CD14-positive monocyte (primary cell): ENCODE results near the gene ZNF555. TPM values are rescaled to one million over a fixed set of nuclear protein-coding genes. Genes with fewer than 3 reads are reported as not detected.

ENCODE experiments used
- DNase-seq, 3 donors: peaks; one replicate each; pipeline ENCODE4 v3.0.0-alpha.2; 2011 to 2022
- H2AFZ ChIP-seq: 2 replicates; pipeline ENCODE4 v1.6.0; 2012; ENCODE audit warnings: mild to moderate bottlenecking, low read depth, low read length, inconsistent platforms; ENCODE audit not compliant: insufficient read depth, poor library complexity, severe bottlenecking
- H3K27ac ChIP-seq, 2 donors: 1 replicate in 1 of 2; 2 replicates in 1 of 2; pipeline ENCODE4 v1.5.1; 2012 to 2013; ENCODE audit warnings: low read length in 2 of 2, control low read depth in 1 of 2, inconsistent platforms in 1 of 2, low read depth in 1 of 2, mild to moderate bottlenecking in 1 of 2
- H3K27me3 ChIP-seq, 2 donors: one replicate each; pipeline versions ENCODE4 v1.6.0 to v1.6.1; 2011 to 2013; ENCODE audit warnings: low read length in 2 of 2; ENCODE audit not compliant: control insufficient read depth in 2 of 2, insufficient read depth in 2 of 2
- H3K36me3 ChIP-seq, 2 donors: replicated peaks in 1 of 2; 1 replicate in 1 of 2; 2 replicates in 1 of 2; pipeline versions ENCODE4 v1.5.1 to v1.6.1; 2012 to 2013; ENCODE audit warnings: low read length in 2 of 2, control low read depth in 1 of 2, inconsistent platforms in 1 of 2, mild to moderate bottlenecking in 1 of 2; ENCODE audit not compliant: insufficient read depth in 2 of 2, control insufficient read depth in 1 of 2
- H3K4me1 ChIP-seq, 2 donors: 1 replicate in 1 of 2; 2 replicates in 1 of 2; pipeline versions ENCODE4 v1.5.1 to v1.6.1; 2012 to 2013; ENCODE audit warnings: low read length in 2 of 2, control low read depth in 1 of 2, inconsistent platforms in 1 of 2, mild to moderate bottlenecking in 1 of 2, moderate library complexity in 1 of 2; ENCODE audit not compliant: insufficient read depth in 2 of 2, control insufficient read depth in 1 of 2
- H3K4me2 ChIP-seq: replicated peaks from 2 replicates; pipeline ENCODE3; 2012; ENCODE audit warnings: low read length, moderate library complexity, mild to moderate bottlenecking; ENCODE audit not compliant: poor library complexity, severe bottlenecking; ENCODE audit errors: extremely low read depth
- H3K4me3 ChIP-seq, 3 experiments: fragments of 200-600 bp in 1 of 3; sonication (generic) in 1 of 3; replicated peaks in 1 of 3; 1 replicate in 2 of 3; 2 replicates in 1 of 3; pipeline ENCODE4 v1.5.1; 2011 to 2013; ENCODE audit warnings: low read length in 3 of 3, mild to moderate bottlenecking in 3 of 3, control low read depth in 2 of 3, low read depth in 2 of 3, inconsistent platforms in 1 of 3, moderate library complexity in 1 of 3
- H3K79me2 ChIP-seq: 2 replicates; pipeline ENCODE4 v1.6.0; 2012; ENCODE audit warnings: mild to moderate bottlenecking, control low read depth, inconsistent platforms, low read length, moderate library complexity; ENCODE audit not compliant: insufficient read depth
- H3K9ac ChIP-seq: 2 replicates; pipeline ENCODE4 v1.6.0; 2017; ENCODE audit warnings: low read length, mild to moderate bottlenecking; ENCODE audit not compliant: insufficient read depth, poor library complexity, severe bottlenecking
- H3K9me3 ChIP-seq, 2 donors: replicated peaks in 1 of 2; 1 replicate in 1 of 2; 2 replicates in 1 of 2; pipeline versions ENCODE4 v1.5.1 to v1.6.1; 2012 to 2013; ENCODE audit warnings: low read length in 2 of 2, control low read depth in 1 of 2; ENCODE audit not compliant: control insufficient read depth in 1 of 2, insufficient read depth in 1 of 2
- H4K20me1 ChIP-seq: 2 replicates; pipeline ENCODE4 v1.6.0; 2012; ENCODE audit warnings: mild to moderate bottlenecking, low read length, control low read depth, moderate library complexity; ENCODE audit not compliant: insufficient read depth
- H3K27ac Mint-ChIP-seq, 7 donors: one replicate each; pipeline ENCODE4 v1.8.0; 2020; ENCODE audit warnings: mild to moderate bottlenecking in 7 of 7, mixed read lengths in 7 of 7, moderate library complexity in 6 of 7, inconsistent platforms in 2 of 7
- H3K27me3 Mint-ChIP-seq, 3 donors: one replicate each; pipeline ENCODE4 v1.8.0; 2021 to 2022; ENCODE audit warnings: low read depth in 3 of 3, mild to moderate bottlenecking in 3 of 3, mixed read lengths in 3 of 3, moderate library complexity in 3 of 3, inconsistent platforms in 1 of 3
- H3K36me3 Mint-ChIP-seq, 2 donors: one replicate each; pipeline ENCODE4 v1.8.0; 2020; ENCODE audit warnings: mixed read lengths in 2 of 2, inconsistent platforms in 1 of 2, mild to moderate bottlenecking in 1 of 2
- H3K4me1 Mint-ChIP-seq: one replicate; pipeline ENCODE4 v1.8.0; 2020; ENCODE audit warnings: mild to moderate bottlenecking, mixed read lengths
- H3K4me3 Mint-ChIP-seq, 2 donors: one replicate each; pipeline ENCODE4 v1.8.0; 2020; ENCODE audit warnings: mild to moderate bottlenecking in 2 of 2, mixed read lengths in 2 of 2, moderate library complexity in 1 of 2
- H3K9me3 Mint-ChIP-seq, 7 donors: one replicate each; pipeline ENCODE4 v1.8.0; 2020 to 2022; ENCODE audit warnings: mixed read lengths in 7 of 7, mild to moderate bottlenecking in 6 of 7, moderate library complexity in 6 of 7, inconsistent platforms in 2 of 7
- CTCF ChIP-seq: fragments of 200-600 bp; IDR thresholded peaks from one replicate; pipeline ENCODE4 v1.8.0; 2022; ENCODE audit warnings: antibody characterized with exemption, mild to moderate bottlenecking
- WGBS: methylation state at CpG from one replicate; pipeline ENCODE4 v1.1.5; 2013; ENCODE audit warnings: missing lambda C conversion rate; ENCODE audit not compliant: insufficient coverage; 5-methylcytosine and 5-hydroxymethylcytosine counted together
- intact Hi-C, 2 donors: fragments of 100-400 bp; cut with micrococcal nuclease; formaldehyde crosslinking; loops; one replicate each; pipeline versions ENCODE4 v1.15.0 to v1.15.1; 2023
- polyA plus RNA-seq, 3 donors: library from polyadenylated mRNA; depleted of rRNA in 1 of 3; unstranded in 2 of 3; stranded (reverse) in 1 of 3; fragments of 300-500 nt in 2 of 3; fragments of >200 nt in 1 of 3; fragmentation: Illumina TruSeq in 2 of 3; gene quantifications; 1 replicate in 2 of 3; 2 replicates in 1 of 3; pipeline ENCODE4 v1.2.3, GENCODE V29; 2012 to 2021

The ZNF555 gene
- polyA plus RNA-seq, 3 donors: 2.2 to 2.9 (median 2.6) TPM

DNA sequence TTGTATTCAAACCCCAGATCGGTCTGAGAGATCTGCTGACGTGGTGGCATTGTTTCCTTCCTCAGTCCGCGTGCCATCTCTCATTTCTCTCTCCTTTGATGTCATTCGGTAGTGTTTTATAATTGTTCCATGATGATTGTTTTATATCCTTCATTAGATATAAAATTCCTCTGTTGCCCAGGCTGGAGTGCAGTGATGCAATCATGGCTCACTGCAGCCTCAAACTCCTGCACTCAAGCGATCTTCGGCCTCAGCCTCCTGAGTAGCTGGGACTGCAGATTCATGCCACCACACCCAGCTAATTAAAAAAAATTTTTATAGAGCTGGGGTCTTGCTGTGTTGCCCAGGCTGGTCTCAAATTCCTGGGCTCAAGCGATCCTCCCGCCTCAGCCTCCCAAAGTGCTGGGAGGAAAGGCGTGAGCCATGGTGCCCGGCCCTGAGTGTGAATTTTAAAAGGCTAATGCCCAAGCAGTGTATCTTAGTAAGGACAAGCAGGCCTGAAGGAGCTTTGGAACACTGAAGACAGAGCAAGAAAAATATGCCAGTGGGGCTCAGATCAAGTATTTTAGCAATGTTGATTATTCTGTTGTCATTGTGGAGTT lies 64.7 kb downstream of the ZNF555 start:
- intact Hi-C loops: no loop called here
- Histone ChIP-seq H3K4me3 (no peak overlapping the region), H3K27ac (no peak overlapping the region), H3K36me3 (no peaks in the 10 kb centered on the region), H3K4me1 (peaks cover 8 to 9% of the 10 kb centered on the region in 2 donors), H3K79me2 (peaks cover 22% of the 10 kb centered on the region), H3K9me3 (peaks cover 0 to 7% of the 10 kb centered on the region in 2 donors), H4K20me1 (no peaks in the 10 kb centered on the region), H2AFZ (no peak overlapping the region), H3K27me3 (no peaks in the 10 kb centered on the region), H3K9ac (no peak overlapping the region), H3K4me2 (no peak overlapping the region)
- DNase-seq: no peak
- peaks cover 7 to 22% (median 10%) of the 10 kb centered on the region in 7 donors for H3K9me3 Mint-ChIP-seq
- peaks cover 6 to 13% of the 10 kb centered on the region in 2 donors for H3K36me3 Mint-ChIP-seq
- TF ChIP-seq CTCF: no peak
- no peak overlapping the region for H3K4me3 Mint-ChIP-seq
- 100% methylated on average over 4 of the region's 11 CpGs for whole genome bisulfite sequencing
- H3K27ac Mint-ChIP-seq: peak overlapping the region in 1 of 7 donors; percentile 10
- peaks cover 0 to 3% (median 0%) of the 10 kb centered on the region in 3 donors for H3K27me3 Mint-ChIP-seq
- peaks cover 14% of the 10 kb centered on the region for H3K4me1 Mint-ChIP-seq

DNA sequence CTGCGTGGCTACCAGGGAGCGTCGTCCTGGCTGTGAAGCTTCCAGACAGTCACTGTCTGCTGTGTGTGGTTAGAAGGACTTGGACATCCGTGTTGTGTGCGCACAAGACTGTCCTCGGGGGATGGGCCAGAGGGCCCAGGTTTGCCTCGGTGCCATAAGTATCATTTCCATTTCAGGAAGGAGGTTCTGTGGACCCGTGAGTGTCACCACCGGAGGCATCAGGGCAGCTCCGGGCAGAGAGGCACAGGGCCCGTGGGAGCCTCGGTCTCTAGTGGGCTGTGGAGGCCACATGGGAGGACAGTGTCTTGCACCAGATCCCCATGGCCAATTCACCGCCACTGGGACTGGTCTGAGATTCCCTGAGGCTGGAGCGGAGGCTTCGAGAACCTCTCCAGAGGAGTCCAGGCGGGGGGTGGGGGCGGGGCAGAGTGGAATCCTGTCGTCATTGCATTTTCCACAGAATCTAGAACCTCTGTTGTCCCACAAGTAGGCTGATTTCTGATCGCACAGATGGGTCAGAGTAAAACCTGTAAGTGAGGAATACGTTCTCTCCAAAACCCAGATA lies 65.4 kb downstream of the ZNF555 start:
- 96% methylated on average over 15 of the region's 20 CpGs for WGBS
- Mint-ChIP-seq H3K9me3 (peaks cover 10 to 29% (median 17%) of the 10 kb centered on the region in 7 donors), H3K36me3 (peaks cover 6 to 18% of the 10 kb centered on the region in 2 donors), H3K4me1 (peaks cover 7% of the 10 kb centered on the region), H3K27ac (no peak overlapping the region), H3K4me3 (no peak overlapping the region), H3K27me3 (peaks cover 0 to 3% (median 0%) of the 10 kb centered on the region in 3 donors)
- H3K79me2 ChIP-seq: peaks cover 23% of the 10 kb centered on the region
- intact Hi-C loops: no loop called here
- no peak for TF ChIP-seq CTCF
- H2AFZ ChIP-seq: no peak overlapping the region
- no peaks in the 10 kb centered on the region for H4K20me1 ChIP-seq
- H3K9ac ChIP-seq: no peak overlapping the region
- H3K36me3 ChIP-seq: peaks cover 0 to under 1% of the 10 kb centered on the region in 2 donors
- H3K9me3 ChIP-seq: peaks cover 2 to 13% of the 10 kb centered on the region in 2 donors
- DNase-seq: no peak
- no peak overlapping the region for H3K27ac ChIP-seq
- H3K27me3 ChIP-seq: no peaks in the 10 kb centered on the region
- peaks cover under 1 to 2% of the 10 kb centered on the region in 2 donors for H3K4me1 ChIP-seq
- no peak overlapping the region for H3K4me2 ChIP-seq
- H3K4me3 ChIP-seq: no peak overlapping the region

Other genes with a start within 250 kb of the ZNF555 start
- 1 to 10 TPM; 1.1 to 1.6 (median 1.3) TPM for gene GNG7, start 138.8 kb upstream of the ZNF555 start, polyA plus RNA-seq
- under 1 TPM in 1 of 3 donors, not detected in 2; 0.04 TPM for gene DIRAS1, start 120.1 kb upstream of the ZNF555 start, polyA plus RNA-seq
- 10 to 100 TPM; 14.2 to 39.5 (median 37.0) TPM for gene SLC39A3, start 101.5 kb upstream of the ZNF555 start, polyA plus RNA-seq
- gene SGTA, start 58.2 kb upstream of the ZNF555 start, polyA plus RNA-seq: 10 to 100 TPM; 21.6 to 35.4 (median 22.0) TPM
- gene THOP1, start 56.0 kb upstream of the ZNF555 start, polyA plus RNA-seq: 10 to 100 TPM; 13.4 to 17.6 (median 14.6) TPM
- 1 to 10 TPM in 1 of 3 donors, under 1 TPM in 2; 0.79 to 1.7 (median 0.91) TPM for gene ZNF554, start 21.6 kb upstream of the ZNF555 start, polyA plus RNA-seq
- gene ZNF556, start 25.9 kb downstream of the ZNF555 start, polyA plus RNA-seq: not detected
- 1 to 10 TPM; 1.4 to 2.1 (median 1.9) TPM for gene ZNF57, start 59.5 kb downstream of the ZNF555 start, polyA plus RNA-seq
- 1 to 10 TPM in 2 of 3 donors, under 1 TPM in 1; 0.30 to 2.7 (median 1.0) TPM for gene ZNF77, start 103.5 kb downstream of the ZNF555 start, polyA plus RNA-seq
- gene TLE6, start 136.1 kb downstream of the ZNF555 start, polyA plus RNA-seq: not detected
- not detected for gene TLE2, start 187.8 kb downstream of the ZNF555 start, polyA plus RNA-seq
- gene TLE5, start 221.0 kb downstream of the ZNF555 start, polyA plus RNA-seq: 100 to 1,000 TPM in 1 of 3 donors, 10 to 100 TPM in 2; 27.5 to 309 (median 34.4) TPM